ENCODE data around the gene CXCL6. TPM values are rescaled to one million over a fixed set of nuclear protein-coding genes. Genes with fewer than 3 reads are reported as not detected.

Gene CXCL6
- 1 to 10 TPM in 1 of 4 donors, under 1 TPM in 1, not detected in 2; 0.66 to 1.8 TPM for total RNA-seq

DNA sequence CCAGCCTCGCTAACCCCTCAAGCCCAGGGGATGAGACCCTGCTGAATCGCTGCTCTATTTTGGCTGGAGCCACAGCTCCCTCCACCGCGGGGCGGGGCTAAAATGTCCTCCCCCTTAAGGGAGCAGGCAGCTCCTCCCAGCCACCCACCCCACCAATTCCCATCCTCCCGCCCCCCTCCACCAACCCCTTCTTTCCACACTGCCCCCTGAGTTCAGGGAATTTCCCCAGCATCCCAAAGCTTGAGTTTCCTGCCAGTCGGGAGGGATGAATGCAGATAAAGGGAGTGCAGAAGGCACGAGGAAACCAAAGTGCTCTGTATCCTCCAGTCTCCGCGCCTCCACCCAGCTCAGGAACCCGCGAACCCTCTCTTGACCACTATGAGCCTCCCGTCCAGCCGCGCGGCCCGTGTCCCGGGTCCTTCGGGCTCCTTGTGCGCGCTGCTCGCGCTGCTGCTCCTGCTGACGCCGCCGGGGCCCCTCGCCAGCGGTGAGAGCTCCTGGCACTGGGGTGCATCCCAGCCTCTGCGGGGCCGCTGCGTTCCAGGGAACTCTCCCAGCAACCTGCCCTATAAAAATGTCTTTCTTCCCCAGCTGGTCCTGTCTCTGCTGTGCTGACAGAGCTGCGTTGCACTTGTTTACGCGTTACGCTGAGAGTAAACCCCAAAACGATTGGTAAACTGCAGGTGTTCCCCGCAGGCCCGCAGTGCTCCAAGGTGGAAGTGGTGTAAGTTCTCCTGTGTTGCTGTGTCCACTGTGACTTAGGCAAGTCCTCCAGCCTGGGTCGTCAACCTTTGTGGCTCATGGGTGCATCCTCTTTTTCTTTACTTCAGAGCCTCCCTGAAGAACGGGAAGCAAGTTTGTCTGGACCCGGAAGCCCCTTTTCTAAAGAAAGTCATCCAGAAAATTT, at the start of gene CXCL6:
Gene CXCL6 (plus strand): TSS at position 306 of the 907 bp plus-strand sequence. CDS start 73 bp downstream, at position 379.
- Histone ChIP-seq H3K36me3 (no peaks in the 10 kb centered on the region), H3K4me1 (peaks cover 0 to 10% (median 8%) of the 10 kb centered on the region in 4 donors), H3K27me3 (peaks cover 0 to 35% (median 5%) of the 10 kb centered on the region in 4 donors), H3K9me3 (no peaks in the 10 kb centered on the region), H3K4me3 (peak within 1 kb of the TSS; percentile 23 to 46 (median 35)), H3K27ac (replicated peaks in 1 of 4) (no peak within 1 kb of the TSS)
- no peak for DNase-seq (ENCODE audit: extremely low spot score)
- 8% methylated on average over 24 of the region's 41 CpGs for WGBS
- TF ChIP-seq POLR2AphosphoS5 (IDR thresholded peaks at IDR 0.05) (no peak), EP300 (IDR thresholded peaks at IDR 0.05) (no peak), POLR2A (IDR thresholded peaks at IDR 0.05; ENCODE audit: low read depth) (no peak)
- TF ChIP-seq, protein P1, sequence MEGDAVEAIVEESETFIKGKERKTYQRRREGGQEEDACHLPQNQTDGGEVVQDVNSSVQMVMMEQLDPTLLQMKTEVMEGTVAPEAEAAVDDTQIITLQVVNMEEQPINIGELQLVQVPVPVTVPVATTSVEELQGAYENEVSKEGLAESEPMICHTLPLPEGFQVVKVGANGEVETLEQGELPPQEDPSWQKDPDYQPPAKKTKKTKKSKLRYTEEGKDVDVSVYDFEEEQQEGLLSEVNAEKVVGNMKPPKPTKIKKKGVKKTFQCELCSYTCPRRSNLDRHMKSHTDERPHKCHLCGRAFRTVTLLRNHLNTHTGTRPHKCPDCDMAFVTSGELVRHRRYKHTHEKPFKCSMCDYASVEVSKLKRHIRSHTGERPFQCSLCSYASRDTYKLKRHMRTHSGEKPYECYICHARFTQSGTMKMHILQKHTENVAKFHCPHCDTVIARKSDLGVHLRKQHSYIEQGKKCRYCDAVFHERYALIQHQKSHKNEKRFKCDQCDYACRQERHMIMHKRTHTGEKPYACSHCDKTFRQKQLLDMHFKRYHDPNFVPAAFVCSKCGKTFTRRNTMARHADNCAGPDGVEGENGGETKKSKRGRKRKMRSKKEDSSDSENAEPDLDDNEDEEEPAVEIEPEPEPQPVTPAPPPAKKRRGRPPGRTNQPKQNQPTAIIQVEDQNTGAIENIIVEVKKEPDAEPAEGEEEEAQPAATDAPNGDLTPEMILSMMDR (IDR thresholded peaks at IDR 0.05) = no peak
- intact Hi-C loops (cut with DNase I) = no loop called here

- Histone ChIP-seq H3K9me3 (peaks cover 0 to 6% (median 0%) of the 10 kb centered on the region in 4 donors), H3K36me3 (no peaks in the 10 kb centered on the region), H3K27ac (replicated peaks in 1 of 4) (no peak overlapping the region), H3K27me3 (no peaks in the 10 kb centered on the region), H3K4me3 (no peak overlapping the region), H3K4me1 (no peaks in the 10 kb centered on the region)
- no peak for DNase-seq (ENCODE audit: extremely low spot score)
- TF ChIP-seq POLR2AphosphoS5 (IDR thresholded peaks at IDR 0.05) (no peak), EP300 (IDR thresholded peaks at IDR 0.05) (no peak), POLR2A (IDR thresholded peaks at IDR 0.05; ENCODE audit: low read depth) (no peak)
- TF ChIP-seq, protein P1 (IDR thresholded peaks at IDR 0.05) = no peak
- 68% methylated on average over 2 of the region's 2 CpGs for WGBS
- intact Hi-C loops (cut with DNase I) = no loop called here
Measured at GRCh38 chr4:73788411-73788810, 48.1 kb upstream of the CXCL6 start.

DNA sequence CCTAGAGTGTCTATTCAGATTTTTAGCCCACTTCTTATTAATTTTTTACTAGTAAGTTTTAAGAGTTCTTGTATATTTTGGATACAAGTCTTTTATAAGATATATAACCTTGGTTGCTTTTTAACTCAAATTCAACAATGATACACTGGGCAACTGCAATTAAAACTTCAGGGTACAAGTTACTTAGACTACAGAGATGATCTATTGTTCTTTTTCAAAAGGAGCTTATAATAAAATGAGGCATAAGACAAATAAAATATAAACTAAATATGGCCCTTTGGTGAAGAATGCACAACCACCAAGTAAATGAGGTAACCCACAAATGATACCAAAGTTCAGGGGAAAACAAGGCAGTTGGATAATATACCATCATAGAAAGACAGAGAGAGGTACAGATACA, 37.6 kb upstream of the CXCL6 start:
- TF ChIP-seq, protein P1 (IDR thresholded peaks at IDR 0.05) = no peak
- TF ChIP-seq POLR2A (IDR thresholded peaks at IDR 0.05; ENCODE audit: low read depth) = no peak
- no peak for TF ChIP-seq EP300 (IDR thresholded peaks at IDR 0.05)
- no peak for TF ChIP-seq POLR2AphosphoS5 (IDR thresholded peaks at IDR 0.05)
- Histone ChIP-seq H3K27ac (replicated peaks in 1 of 4) (no peak overlapping the region), H3K9me3 (peaks cover 0 to 6% (median 3%) of the 10 kb centered on the region in 4 donors), H3K4me1 (no peaks in the 10 kb centered on the region), H3K36me3 (no peaks in the 10 kb centered on the region), H3K4me3 (no peak overlapping the region), H3K27me3 (no peaks in the 10 kb centered on the region)
- intact Hi-C loops (cut with DNase I) = no loop called here
- DNase-seq (ENCODE audit: extremely low spot score) = no peak

GRCh38 chr4:73800206-73800605, 36.3 kb upstream of the CXCL6 start:
- TF ChIP-seq POLR2AphosphoS5 (IDR thresholded peaks at IDR 0.05) (no peak), POLR2A (IDR thresholded peaks at IDR 0.05; ENCODE audit: low read depth) (no peak), EP300 (IDR thresholded peaks at IDR 0.05) (no peak)
- TF ChIP-seq, protein P1 (IDR thresholded peaks at IDR 0.05) = no peak
- H3K9me3 ChIP-seq = peaks cover 0 to 9% (median 4%) of the 10 kb centered on the region in 4 donors
- H3K27ac ChIP-seq (replicated peaks in 1 of 4) = no peak overlapping the region
- H3K4me3 ChIP-seq = no peak overlapping the region
- no peak for DNase-seq (ENCODE audit: extremely low spot score)
- 90% methylated on average over 2 of the region's 2 CpGs for WGBS
- no peaks in the 10 kb centered on the region for H3K27me3 ChIP-seq
- intact Hi-C loops (cut with DNase I) = no loop called here
- no peaks in the 10 kb centered on the region for H3K4me1 ChIP-seq
- no peaks in the 10 kb centered on the region for H3K36me3 ChIP-seq
